HG02938 (cell line): ENCODE measurements around the gene IKZF1.

Source experiments
- ATAC-seq: cut with Tn5 transposase; IDR thresholded peaks from one replicate; pipeline ENCODE4 v1.9.1; 2021; ENCODE audit warnings: mild to moderate bottlenecking, moderate library complexity; ENCODE audit not compliant: unreplicated experiment

The IKZF1 gene

GRCh38 chr7:50404392-50404791, 99.9 kb downstream of the IKZF1 start:
- ATAC-seq, result no peak

GRCh38 chr7:50405221-50405620, 100.7 kb downstream of the IKZF1 start:
- no peak for ATAC-seq

GRCh38 chr7:50406935-50407334, 102.4 kb downstream of the IKZF1 start:
- ATAC-seq, result no peak

- peak; percentile 45 for ATAC-seq
These were observed 105.6 kb downstream of the IKZF1 start for GRCh38 chr7:50409856-50410745.

GRCh38 chr7:50411332-50411731, 106.8 kb downstream of the IKZF1 start:
- no peak for ATAC-seq

GRCh38 chr7:50412973-50413372, 108.5 kb downstream of the IKZF1 start:
- no peak for ATAC-seq

- no peak for ATAC-seq
These were observed 109.0 kb downstream of the IKZF1 start for GRCh38 chr7:50413561-50413960.

GRCh38 chr7:50415844-50416364, 111.4 kb downstream of the IKZF1 start:
- no peak for ATAC-seq

- peak; percentile 78 for ATAC-seq
These were observed 112.1 kb downstream of the IKZF1 start for GRCh38 chr7:50416527-50417182.

- ATAC-seq, result peak; percentile 89
These were observed 113.6 kb downstream of the IKZF1 start for GRCh38 chr7:50418086-50418515.

GRCh38 chr7:50418526-50419290, 114.2 kb downstream of the IKZF1 start:
- no peak for ATAC-seq

- ATAC-seq, result no peak
These were observed 116.5 kb downstream of the IKZF1 start for GRCh38 chr7:50421043-50421442.

- ATAC-seq, result no peak
These were observed 118.3 kb downstream of the IKZF1 start for GRCh38 chr7:50422858-50423257.

GRCh38 chr7:50423860-50424259, 119.3 kb downstream of the IKZF1 start:
- ATAC-seq, result no peak

GRCh38 chr7:50425318-50425717, 120.8 kb downstream of the IKZF1 start:
- ATAC-seq, result no peak

- ATAC-seq, result no peak
These were observed 121.9 kb downstream of the IKZF1 start for GRCh38 chr7:50426280-50427045.

GRCh38 chr7:50427518-50427917, 123.0 kb downstream of the IKZF1 start:
- ATAC-seq, result no peak

GRCh38 chr7:50428911-50429310, 124.4 kb downstream of the IKZF1 start:
- ATAC-seq, result no peak

GRCh38 chr7:50431316-50431715, 126.8 kb downstream of the IKZF1 start:
- ATAC-seq, result no peak

GRCh38 chr7:50431722-50432305, 127.3 kb downstream of the IKZF1 start:
- no peak for ATAC-seq
